Panc1 (cell line): ENCODE results near the gene REV1. TPM values are rescaled to one million over a fixed set of nuclear protein-coding genes. Genes with fewer than 3 reads are reported as not detected.

Experiments used
- ATAC-seq: fragments of 200-7000 bp; cut with Tn5 transposase; 2 replicates; pipeline ENCODE4 v1.9.1; 2020; ENCODE audit warnings: mild to moderate bottlenecking, moderate library complexity
- BruUV-seq: library from RNA; stranded (reverse); fragments of 400-500 nt; replicated peaks from 2 replicates; lab custom pipeline; 2021; lab: Mats Ljungman, UMichigan
- CTCF ChIA-PET: fragments of 300-600 bp; sonication (Branson Sonifier 250); formaldehyde crosslinking; loops from one replicate; lab custom pipeline; 2022; ENCODE audit warnings: antibody characterized with exemption; lab: Charles Lee
- POLR2A ChIA-PET: fragments of 300-600 bp; sonication (Branson Sonifier 250); formaldehyde crosslinking; loops from one replicate; lab custom pipeline; 2022; ENCODE audit warnings: antibody characterized with exemption; lab: Charles Lee
- DNase-seq: peaks from one replicate; pipeline ENCODE4 v3.0.0-alpha.2; 2010; ENCODE audit warnings: low read depth, low spot score
- H3K27ac ChIP-seq: 2 replicates; pipeline ENCODE4 v1.5.1; 2011; ENCODE audit warnings: mild to moderate bottlenecking, low read length, inconsistent platforms
- H3K27me3 ChIP-seq: fragments of 200-500 bp; sonication (Bioruptor generic); 2 replicates; pipeline ENCODE4 v1.6.0; 2014; ENCODE audit warnings: low read length, inconsistent platforms; ENCODE audit not compliant: control insufficient read depth, insufficient read depth
- H3K36me3 ChIP-seq: fragments of 200-500 bp; sonication (Bioruptor generic); 2 replicates; pipeline ENCODE4 v1.5.1; 2014; ENCODE audit warnings: inconsistent platforms, mild to moderate bottlenecking, low read length, moderate library complexity; ENCODE audit not compliant: control insufficient read depth, insufficient read depth
- H3K4me1 ChIP-seq: 2 replicates; pipeline ENCODE4 v1.5.1; 2011; ENCODE audit warnings: inconsistent platforms, mild to moderate bottlenecking, low read length, moderate library complexity; ENCODE audit not compliant: control insufficient read depth, insufficient read depth
- H3K4me3 ChIP-seq, 2 experiments: 2 replicates each; pipeline ENCODE4 v1.5.1; 2011 to 2012; ENCODE audit warnings: low read depth in 2 of 2, low read length in 2 of 2, mild to moderate bottlenecking in 2 of 2, inconsistent platforms in 1 of 2, moderate library complexity in 1 of 2
- H3K9me3 ChIP-seq: fragments of 200-500 bp; sonication (Bioruptor generic); 2 replicates; pipeline ENCODE4 v1.5.1; 2014; ENCODE audit warnings: low read depth, mild to moderate bottlenecking, inconsistent platforms, low read length, moderate library complexity; ENCODE audit not compliant: control insufficient read depth, insufficient read depth
- POLR2AphosphoS5 ChIP-seq: IDR thresholded peaks from 2 replicates; pipeline ENCODE4 v1.6.1; 2012; ENCODE audit warnings: mild to moderate bottlenecking, low read depth, low read length, moderate library complexity
- SIN3A ChIP-seq: IDR thresholded peaks from 2 replicates; pipeline ENCODE4 v1.6.1; 2012; ENCODE audit warnings: low read depth, mild to moderate bottlenecking, low read length, moderate library complexity, borderline replicate concordance; ENCODE audit not compliant: insufficient read depth
- TCF7L2 ChIP-seq: IDR thresholded peaks from 2 replicates; pipeline ENCODE4 v1.6.1; 2011; ENCODE audit warnings: mild to moderate bottlenecking, low read depth, low read length, inconsistent platforms
- in situ Hi-C: cut with HindIII; loops from 2 replicates; pipeline ENCODE4 v1.10.0; 2016; ENCODE audit warnings: low sequenced_read_pairs, low pct_unique_long_range_greater_than_20kb
- intact Hi-C: fragments of 100-400 bp; cut with micrococcal nuclease; formaldehyde crosslinking; loops from one replicate; pipeline ENCODE4 v1.10.0; 2022; ENCODE audit not compliant: unreplicated experiment
- total RNA-seq: library from RNA; stranded (reverse); gene quantifications from one replicate; pipeline ENCODE4 v1.2.1, GENCODE V29; 2021; ENCODE audit not compliant: unreplicated experiment
- TF ChIP-seq, protein P1 (sequence below): fragments of 450-650 bp; IDR thresholded peaks from 2 replicates; pipeline ENCODE4 v1.5.1; 2017; ENCODE audit warnings: mild to moderate bottlenecking
- TF ChIP-seq, protein P2 (sequence below), 2 experiments: IDR thresholded peaks; 2 replicates each; pipeline ENCODE4 v1.6.1; 2011 to 2012; ENCODE audit warnings: low read depth in 2 of 2, control low read depth in 1 of 2, low read length in 1 of 2, mild to moderate bottlenecking in 1 of 2, moderate library complexity in 1 of 2; ENCODE audit not compliant: insufficient read depth in 1 of 2

Gene REV1
- total RNA-seq, 1 experiment from 2014 or later = 35.0 TPM

GRCh38 chr2:99450199-99450598 is 39.6 kb downstream of the REV1 start:
- no peak for ATAC-seq
- Histone ChIP-seq H3K4me1 (peaks cover 6% of the 10 kb centered on the region; the same call in 1 of the 2 replicates), H3K27ac (no peak overlapping the region), H3K4me3 (no peak overlapping the region), H3K36me3 (peaks cover 6% of the 10 kb centered on the region; the same call in 1 of the 2 replicates), H3K9me3 (no peaks in the 10 kb centered on the region), H3K27me3 (no peaks in the 10 kb centered on the region)
- ChIA-PET POLR2A (no interaction called here), CTCF (no interaction called here)
- BruUV-seq = no TSS peak
- no peak for DNase-seq
- TF ChIP-seq POLR2AphosphoS5 (no peak), SIN3A (no peak), TCF7L2 (no peak)
- TF ChIP-seq, protein P1, sequence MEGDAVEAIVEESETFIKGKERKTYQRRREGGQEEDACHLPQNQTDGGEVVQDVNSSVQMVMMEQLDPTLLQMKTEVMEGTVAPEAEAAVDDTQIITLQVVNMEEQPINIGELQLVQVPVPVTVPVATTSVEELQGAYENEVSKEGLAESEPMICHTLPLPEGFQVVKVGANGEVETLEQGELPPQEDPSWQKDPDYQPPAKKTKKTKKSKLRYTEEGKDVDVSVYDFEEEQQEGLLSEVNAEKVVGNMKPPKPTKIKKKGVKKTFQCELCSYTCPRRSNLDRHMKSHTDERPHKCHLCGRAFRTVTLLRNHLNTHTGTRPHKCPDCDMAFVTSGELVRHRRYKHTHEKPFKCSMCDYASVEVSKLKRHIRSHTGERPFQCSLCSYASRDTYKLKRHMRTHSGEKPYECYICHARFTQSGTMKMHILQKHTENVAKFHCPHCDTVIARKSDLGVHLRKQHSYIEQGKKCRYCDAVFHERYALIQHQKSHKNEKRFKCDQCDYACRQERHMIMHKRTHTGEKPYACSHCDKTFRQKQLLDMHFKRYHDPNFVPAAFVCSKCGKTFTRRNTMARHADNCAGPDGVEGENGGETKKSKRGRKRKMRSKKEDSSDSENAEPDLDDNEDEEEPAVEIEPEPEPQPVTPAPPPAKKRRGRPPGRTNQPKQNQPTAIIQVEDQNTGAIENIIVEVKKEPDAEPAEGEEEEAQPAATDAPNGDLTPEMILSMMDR = no peak
- TF ChIP-seq, protein P2, sequence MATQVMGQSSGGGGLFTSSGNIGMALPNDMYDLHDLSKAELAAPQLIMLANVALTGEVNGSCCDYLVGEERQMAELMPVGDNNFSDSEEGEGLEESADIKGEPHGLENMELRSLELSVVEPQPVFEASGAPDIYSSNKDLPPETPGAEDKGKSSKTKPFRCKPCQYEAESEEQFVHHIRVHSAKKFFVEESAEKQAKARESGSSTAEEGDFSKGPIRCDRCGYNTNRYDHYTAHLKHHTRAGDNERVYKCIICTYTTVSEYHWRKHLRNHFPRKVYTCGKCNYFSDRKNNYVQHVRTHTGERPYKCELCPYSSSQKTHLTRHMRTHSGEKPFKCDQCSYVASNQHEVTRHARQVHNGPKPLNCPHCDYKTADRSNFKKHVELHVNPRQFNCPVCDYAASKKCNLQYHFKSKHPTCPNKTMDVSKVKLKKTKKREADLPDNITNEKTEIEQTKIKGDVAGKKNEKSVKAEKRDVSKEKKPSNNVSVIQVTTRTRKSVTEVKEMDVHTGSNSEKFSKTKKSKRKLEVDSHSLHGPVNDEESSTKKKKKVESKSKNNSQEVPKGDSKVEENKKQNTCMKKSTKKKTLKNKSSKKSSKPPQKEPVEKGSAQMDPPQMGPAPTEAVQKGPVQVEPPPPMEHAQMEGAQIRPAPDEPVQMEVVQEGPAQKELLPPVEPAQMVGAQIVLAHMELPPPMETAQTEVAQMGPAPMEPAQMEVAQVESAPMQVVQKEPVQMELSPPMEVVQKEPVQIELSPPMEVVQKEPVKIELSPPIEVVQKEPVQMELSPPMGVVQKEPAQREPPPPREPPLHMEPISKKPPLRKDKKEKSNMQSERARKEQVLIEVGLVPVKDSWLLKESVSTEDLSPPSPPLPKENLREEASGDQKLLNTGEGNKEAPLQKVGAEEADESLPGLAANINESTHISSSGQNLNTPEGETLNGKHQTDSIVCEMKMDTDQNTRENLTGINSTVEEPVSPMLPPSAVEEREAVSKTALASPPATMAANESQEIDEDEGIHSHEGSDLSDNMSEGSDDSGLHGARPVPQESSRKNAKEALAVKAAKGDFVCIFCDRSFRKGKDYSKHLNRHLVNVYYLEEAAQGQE (IDR thresholded peaks at IDR 0.05; ENCODE audit: insufficient read depth in 1 of 2, low read depth in 2 of 2, low read length in 1 of 2) = no peak
- in situ Hi-C loops = no loop called here
- intact Hi-C loops = no loop called here

GRCh38 chr2:99448556-99448955 is 41.3 kb downstream of the REV1 start:
- POLR2A ChIA-PET = no interaction called here
- no peak overlapping the region for H3K27ac ChIP-seq
- no peaks in the 10 kb centered on the region for H3K4me1 ChIP-seq
- DNase-seq (no peak), ATAC-seq (no peak)
- BruUV-seq = no TSS peak
- no peak overlapping the region for H3K4me3 ChIP-seq
- CTCF ChIA-PET = no interaction called here
- H3K36me3 ChIP-seq = peaks cover 5% of the 10 kb centered on the region; the same call in 1 of the 2 replicates
- no peaks in the 10 kb centered on the region for H3K27me3 ChIP-seq
- TF ChIP-seq, protein P1 = no peak
- TF ChIP-seq POLR2AphosphoS5 = no peak
- no peak for TF ChIP-seq SIN3A
- TF ChIP-seq, protein P2 (IDR thresholded peaks at IDR 0.05; ENCODE audit: insufficient read depth in 1 of 2, low read depth in 2 of 2, low read length in 1 of 2) = no peak
- no peak for TF ChIP-seq TCF7L2
- no peaks in the 10 kb centered on the region for H3K9me3 ChIP-seq
- in situ Hi-C loops (no loop called here), intact Hi-C loops (no loop called here)
